Astrocyte (in vitro differentiated cells and primary cell): ENCODE measurements around the gene MB. TPM values are rescaled to one million over a fixed set of nuclear protein-coding genes. Genes with fewer than 3 reads are reported as not detected.

Experiments
- DNase-seq: peaks from one replicate; pipeline ENCODE4 v3.0.0-alpha.2; 2010; ENCODE audit warnings: low read depth
- FAIRE-seq: peaks from 2 replicates; lab custom pipeline; 2011; peaks lifted over from hg19 to GRCh38; lab: Jason Lieb, UNC
- H2AFZ ChIP-seq: 2 replicates; pipeline ENCODE4 v1.6.0; 2012; ENCODE audit warnings: low read depth, low read length, inconsistent platforms
- H3K27ac ChIP-seq: 2 replicates; pipeline ENCODE4 v1.5.1; 2011; ENCODE audit warnings: low read depth, low read length, inconsistent platforms
- H3K27me3 ChIP-seq: 2 replicates; pipeline ENCODE4 v1.6.0; 2011; ENCODE audit warnings: low read length, inconsistent platforms; ENCODE audit not compliant: insufficient read depth
- H3K36me3 ChIP-seq: 2 replicates; pipeline ENCODE4 v1.5.1; 2011; ENCODE audit warnings: low read length, inconsistent platforms; ENCODE audit not compliant: insufficient read depth
- H3K4me1 ChIP-seq: 2 replicates; pipeline ENCODE4 v1.5.1; 2011; ENCODE audit warnings: low read length, inconsistent platforms; ENCODE audit not compliant: insufficient read depth
- H3K4me2 ChIP-seq: 2 replicates; pipeline ENCODE4 v1.6.0; 2012; ENCODE audit warnings: low read length, inconsistent platforms
- H3K4me3 ChIP-seq: 2 replicates; pipeline ENCODE4 v1.5.1; 2011; ENCODE audit warnings: low read depth, mild to moderate bottlenecking, low read length, inconsistent platforms; ENCODE audit not compliant: insufficient read depth
- H3K79me2 ChIP-seq: 2 replicates; pipeline ENCODE4 v1.6.0; 2012; ENCODE audit warnings: mild to moderate bottlenecking, low read length, inconsistent platforms; ENCODE audit not compliant: insufficient read depth
- H3K9ac ChIP-seq: 2 replicates; pipeline ENCODE4 v1.6.0; 2012; ENCODE audit warnings: mild to moderate bottlenecking, low read length, inconsistent platforms
- H3K9me3 ChIP-seq: 2 replicates; pipeline ENCODE4 v1.5.1; 2012; ENCODE audit warnings: low read depth, mild to moderate bottlenecking, low read length, inconsistent platforms; ENCODE audit not compliant: insufficient read depth
- H4K20me1 ChIP-seq: 2 replicates; pipeline ENCODE4 v1.6.0; 2012; ENCODE audit warnings: low read length, inconsistent platforms; ENCODE audit not compliant: insufficient read depth
- H3K27ac Mint-ChIP-seq: one replicate; pipeline ENCODE4 v1.8.0; 2021; ENCODE audit warnings: mild to moderate bottlenecking, mixed read lengths; ENCODE audit not compliant: unreplicated experiment
- H3K27me3 Mint-ChIP-seq: one replicate; pipeline ENCODE4 v1.8.0; 2021; ENCODE audit warnings: low read depth, mixed read lengths; ENCODE audit not compliant: unreplicated experiment
- H3K36me3 Mint-ChIP-seq: one replicate; pipeline ENCODE4 v1.8.0; 2021; ENCODE audit warnings: low read depth, mixed read lengths; ENCODE audit not compliant: unreplicated experiment
- H3K4me1 Mint-ChIP-seq: one replicate; pipeline ENCODE4 v1.8.0; 2021; ENCODE audit warnings: low read depth, mixed read lengths; ENCODE audit not compliant: unreplicated experiment
- H3K4me3 Mint-ChIP-seq: one replicate; pipeline ENCODE4 v1.8.0; 2021; ENCODE audit warnings: mild to moderate bottlenecking, moderate library complexity, mixed read lengths; ENCODE audit not compliant: unreplicated experiment
- H3K9me3 Mint-ChIP-seq: one replicate; pipeline ENCODE4 v1.8.0; 2021; ENCODE audit warnings: mild to moderate bottlenecking, mixed read lengths; ENCODE audit not compliant: unreplicated experiment
- EZH2 ChIP-seq: IDR thresholded peaks from 2 replicates; pipeline ENCODE4 v1.6.1; 2012; ENCODE audit warnings: mild to moderate bottlenecking, low read length, inconsistent platforms; ENCODE audit not compliant: insufficient read depth
- total RNA-seq: library from RNA; stranded (reverse); gene quantifications from 2 replicates; pipeline ENCODE4 v1.2.1, GENCODE V29; 2021
- TF ChIP-seq, protein P1 (sequence below): IDR thresholded peaks from 2 replicates; pipeline ENCODE4 v1.5.1; 2011; ENCODE audit warnings: low read depth, mild to moderate bottlenecking, inconsistent platforms, low read length, moderate library complexity; ENCODE audit not compliant: insufficient read depth

Gene MB
- total RNA-seq, 1 donor from 2014 or later, result not detected

DNA sequence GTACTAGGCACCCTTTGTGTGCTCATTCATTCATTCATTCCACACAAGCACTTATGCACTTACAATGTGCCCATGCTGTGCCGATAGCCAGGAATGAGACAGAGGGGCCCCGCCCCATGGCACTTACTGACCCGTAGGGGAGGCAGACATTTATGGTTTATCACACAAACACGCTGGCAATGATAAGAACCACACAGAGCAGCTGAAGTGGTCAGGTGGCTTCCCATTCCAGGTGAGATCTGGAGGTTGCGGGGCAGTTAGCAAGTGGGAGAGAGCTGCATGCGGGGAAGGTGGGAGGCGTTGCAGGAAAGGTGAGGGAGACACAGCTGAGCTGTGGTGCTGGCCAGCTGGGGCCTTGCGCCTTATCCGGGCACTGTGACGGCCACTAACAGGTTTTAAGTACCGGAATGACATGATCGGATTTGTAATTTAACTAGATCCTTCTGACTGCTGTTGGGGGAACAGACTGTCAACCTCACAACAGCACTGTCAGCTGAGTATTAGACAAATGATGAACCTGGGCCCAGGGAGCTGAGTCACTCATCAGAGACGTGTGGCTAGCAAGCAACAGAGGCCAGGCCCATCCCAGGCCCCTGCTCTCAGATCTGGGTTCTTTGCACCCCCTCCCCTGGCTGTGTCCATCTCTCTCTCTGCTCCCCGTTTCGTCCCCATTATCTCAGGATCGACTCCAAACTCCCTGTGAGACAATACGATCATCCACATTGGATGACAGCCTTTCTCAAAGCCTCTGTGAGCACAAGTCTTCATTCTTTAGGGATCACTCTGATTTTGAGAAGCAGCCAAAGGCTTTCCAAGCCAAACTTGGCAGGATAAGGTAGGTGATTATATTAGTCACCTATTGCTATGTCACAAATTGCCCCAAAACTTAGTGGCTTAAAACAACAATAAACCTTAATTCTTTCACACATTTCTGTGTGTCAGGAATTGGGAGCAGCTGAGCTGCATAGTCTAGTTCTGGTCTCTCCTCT, 48.1 kb downstream of the MB start:
- TF ChIP-seq, protein P1, sequence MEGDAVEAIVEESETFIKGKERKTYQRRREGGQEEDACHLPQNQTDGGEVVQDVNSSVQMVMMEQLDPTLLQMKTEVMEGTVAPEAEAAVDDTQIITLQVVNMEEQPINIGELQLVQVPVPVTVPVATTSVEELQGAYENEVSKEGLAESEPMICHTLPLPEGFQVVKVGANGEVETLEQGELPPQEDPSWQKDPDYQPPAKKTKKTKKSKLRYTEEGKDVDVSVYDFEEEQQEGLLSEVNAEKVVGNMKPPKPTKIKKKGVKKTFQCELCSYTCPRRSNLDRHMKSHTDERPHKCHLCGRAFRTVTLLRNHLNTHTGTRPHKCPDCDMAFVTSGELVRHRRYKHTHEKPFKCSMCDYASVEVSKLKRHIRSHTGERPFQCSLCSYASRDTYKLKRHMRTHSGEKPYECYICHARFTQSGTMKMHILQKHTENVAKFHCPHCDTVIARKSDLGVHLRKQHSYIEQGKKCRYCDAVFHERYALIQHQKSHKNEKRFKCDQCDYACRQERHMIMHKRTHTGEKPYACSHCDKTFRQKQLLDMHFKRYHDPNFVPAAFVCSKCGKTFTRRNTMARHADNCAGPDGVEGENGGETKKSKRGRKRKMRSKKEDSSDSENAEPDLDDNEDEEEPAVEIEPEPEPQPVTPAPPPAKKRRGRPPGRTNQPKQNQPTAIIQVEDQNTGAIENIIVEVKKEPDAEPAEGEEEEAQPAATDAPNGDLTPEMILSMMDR, result no peak
- no peak for TF ChIP-seq EZH2
- Mint-ChIP-seq H3K27ac (peak overlapping the region; percentile 37), H3K4me3 (no peak overlapping the region), H3K27me3 (peaks cover 32% of the 10 kb centered on the region), H3K36me3 (no peaks in the 10 kb centered on the region), H3K4me1 (peaks cover 6% of the 10 kb centered on the region), H3K9me3 (no peaks in the 10 kb centered on the region)
- Histone ChIP-seq H3K79me2 (no peaks in the 10 kb centered on the region), H3K27me3 (peaks cover 8% of the 10 kb centered on the region), H3K27ac (no peak overlapping the region), H3K9ac (peak overlapping the region; percentile 12), H3K4me1 (peaks cover 13% of the 10 kb centered on the region), H4K20me1 (no peaks in the 10 kb centered on the region), H3K4me3 (no peak overlapping the region), H3K4me2 (peak overlapping the region; percentile 44), H3K9me3 (no peaks in the 10 kb centered on the region), H3K36me3 (no peaks in the 10 kb centered on the region), H2AFZ (no peak overlapping the region)
- peak; percentile 77 for DNase-seq
- FAIRE-seq, result peak; percentile 73

DNA sequence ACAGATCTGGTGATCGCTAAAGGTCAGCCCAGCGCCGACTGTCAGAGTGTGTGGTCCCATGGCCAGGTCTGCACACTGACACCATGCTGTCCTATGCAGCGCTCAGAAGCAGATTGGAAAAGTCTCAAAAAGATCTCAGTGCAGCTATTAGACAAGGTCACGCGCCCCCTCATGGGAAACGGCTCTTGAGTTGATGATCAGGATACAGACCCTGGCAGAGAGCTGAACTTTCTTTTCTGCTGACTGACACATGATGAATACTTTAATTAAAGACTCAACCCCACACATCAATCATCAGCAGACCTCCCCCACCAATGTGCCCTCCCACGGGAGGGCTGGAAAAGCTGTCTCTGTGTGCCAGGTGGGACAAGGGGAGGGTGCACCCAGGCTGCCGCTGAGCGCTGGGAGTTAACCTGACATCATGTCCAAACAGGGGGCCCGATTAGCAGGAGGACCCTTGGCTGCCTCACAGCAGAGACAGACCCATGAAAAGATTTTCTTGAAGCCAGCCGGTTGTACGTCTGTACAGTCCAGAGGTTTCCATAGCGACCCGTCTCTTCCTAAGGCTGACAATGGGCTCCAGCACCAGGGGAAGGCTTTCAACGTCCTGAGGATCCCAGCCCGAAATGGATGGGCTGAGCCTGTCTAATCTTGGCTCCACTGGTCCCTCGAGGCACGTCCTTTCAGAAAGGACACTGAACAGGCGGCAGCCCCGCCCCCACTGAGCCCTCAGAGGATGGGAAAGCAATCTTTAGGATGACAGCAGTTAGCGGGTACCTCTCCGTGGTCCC, 49.6 kb downstream of the MB start:
- Mint-ChIP-seq H3K36me3 (no peaks in the 10 kb centered on the region), H3K9me3 (no peaks in the 10 kb centered on the region), H3K4me1 (peaks cover 15% of the 10 kb centered on the region), H3K27me3 (peaks cover 30% of the 10 kb centered on the region), H3K4me3 (no peak overlapping the region), H3K27ac (no peak overlapping the region)
- no peak for TF ChIP-seq EZH2
- TF ChIP-seq, protein P1, result no peak
- Histone ChIP-seq H3K9me3 (no peaks in the 10 kb centered on the region), H2AFZ (no peak overlapping the region), H3K4me1 (peaks cover 15% of the 10 kb centered on the region), H3K4me2 (no peak overlapping the region), H3K9ac (no peak overlapping the region), H3K27ac (no peak overlapping the region), H3K36me3 (no peaks in the 10 kb centered on the region), H3K27me3 (peaks cover 8% of the 10 kb centered on the region), H4K20me1 (no peaks in the 10 kb centered on the region), H3K4me3 (no peak overlapping the region), H3K79me2 (no peaks in the 10 kb centered on the region)
- FAIRE-seq (no peak), DNase-seq (no peak)
